Cardiac ventricle fibroblast (primary cell): ENCODE data around the gene GTF2F1. TPM values are rescaled to one million over a fixed set of nuclear protein-coding genes. Genes with fewer than 3 reads are reported as not detected.

ENCODE experiments used
- total RNA-seq: library from RNA; depleted of rRNA; stranded (reverse); fragments of >200 nt; gene quantifications from 2 replicates; pipeline ENCODE4 v1.2.3, GENCODE V29; 2015

GTF2F1 gene
- total RNA-seq, result 50.8 and 57.8 TPM in 2 replicates

GRCh38 chr19:6393074-6393982 is at the start of gene GTF2F1:
Gene GTF2F1 (minus strand): TSS chr19:6393164. CDS start chr19:6392995, 169 bp downstream.

DNA sequence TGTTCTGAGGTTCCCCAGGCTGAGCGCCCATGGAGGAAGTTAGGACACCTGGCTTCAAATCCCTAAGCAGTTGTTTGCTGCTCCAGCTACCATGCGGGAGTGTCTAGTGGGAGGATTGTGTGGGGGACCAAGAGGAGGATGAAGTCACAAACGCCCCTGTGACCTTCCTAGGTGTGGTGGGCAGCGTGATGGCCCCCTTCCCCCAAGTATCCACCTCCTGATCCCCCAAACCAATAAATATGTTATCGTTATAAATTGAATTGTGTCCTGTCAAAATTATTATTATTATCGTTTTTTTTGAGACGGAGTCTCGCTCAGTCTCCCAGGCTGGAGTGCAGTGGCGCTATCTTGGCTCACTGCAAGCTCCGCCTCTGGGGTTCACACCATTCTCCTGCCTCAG is 40.7 kb upstream of the GTF2F1 start, which contains the start of gene SLC25A41:
Gene SLC25A41 (minus strand): TSS at position 101 of the 400 bp plus-strand sequence. CDS start 70 bp downstream, at position 31.

GRCh38 chr19:6424195-6424938 is 31.4 kb upstream of the GTF2F1 start, which contains the start of gene KHSRP:
Gene KHSRP (minus strand): TSS chr19:6424811. CDS start chr19:6424701, 110 bp downstream.

DNA sequence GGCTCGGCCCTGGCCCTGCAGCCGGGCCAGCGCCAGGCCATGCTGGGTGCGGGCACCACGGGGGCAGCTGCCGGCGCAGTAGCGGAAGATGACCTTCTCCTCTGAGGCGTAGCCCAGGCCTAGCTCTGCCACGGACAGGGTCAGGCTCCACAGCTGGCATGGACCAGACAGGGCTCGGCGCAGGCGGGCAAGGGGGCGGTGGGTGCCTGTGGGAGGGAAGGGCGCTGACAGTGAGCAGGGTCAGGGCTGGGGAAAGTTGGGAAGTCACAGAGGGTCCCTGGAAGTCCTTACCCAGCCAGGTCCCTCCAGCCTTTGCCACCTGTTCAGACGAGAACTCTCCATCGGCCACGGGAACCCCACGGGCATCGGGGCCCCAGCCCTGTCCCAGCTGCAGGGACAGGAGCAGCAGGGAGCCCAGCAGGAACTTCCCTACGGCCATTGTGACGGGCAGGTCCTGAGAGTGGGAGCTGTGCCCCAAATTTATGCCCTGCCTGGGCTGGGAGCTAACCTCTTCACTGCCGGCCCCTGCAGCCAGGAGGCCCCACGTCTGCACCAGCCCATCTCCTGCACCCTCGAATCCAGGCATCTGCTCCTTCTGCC is 17.5 kb downstream of the GTF2F1 start, which contains the start of gene PSPN:
Gene PSPN (minus strand): TSS at position 523 of the 600 bp plus-strand sequence. CDS start 84 bp downstream, at position 439.

DNA sequence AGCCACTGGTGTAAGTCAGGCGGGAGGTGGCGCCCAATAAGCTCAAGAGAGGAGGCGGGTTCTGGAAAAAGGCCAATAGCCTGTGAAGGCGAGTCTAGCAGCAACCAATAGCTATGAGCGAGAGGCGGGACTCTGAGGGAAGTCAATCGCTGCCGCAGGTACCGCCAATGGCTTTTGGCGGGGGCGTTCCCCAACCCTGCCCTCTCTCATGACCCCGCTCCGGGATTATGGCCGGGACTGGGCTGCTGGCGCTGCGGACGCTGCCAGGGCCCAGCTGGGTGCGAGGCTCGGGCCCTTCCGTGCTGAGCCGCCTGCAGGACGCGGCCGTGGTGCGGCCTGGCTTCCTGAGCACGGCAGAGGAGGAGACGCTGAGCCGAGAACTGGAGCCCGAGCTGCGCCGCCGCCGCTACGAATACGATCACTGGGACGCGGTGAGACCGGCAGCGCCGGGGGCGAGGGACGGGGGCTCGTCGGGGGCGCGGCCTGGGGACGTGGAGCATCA is 20.3 kb downstream of the GTF2F1 start, which contains the start of gene ALKBH7:
Gene ALKBH7 (plus strand): TSS at position 201 of the 502 bp plus-strand sequence. CDS start 27 bp downstream, at position 228.

GRCh38 chr19:6333439-6333838 is 59.5 kb downstream of the GTF2F1 start, which contains the start of gene ACER1:
Gene ACER1 (minus strand): TSS chr19:6333612. CDS start chr19:6333551, 61 bp downstream.

Other genes with a start within 250 kb of the GTF2F1 start
- gene MLLT1, start 113.2 kb downstream of the GTF2F1 start, total RNA-seq, result 26.5 and 26.7 TPM in 2 replicates
- gene ACER1, start 59.6 kb downstream of the GTF2F1 start, total RNA-seq, result not detected in 2 replicates
- 60.2 and 69.9 TPM in 2 replicates for gene CLPP, start 31.6 kb downstream of the GTF2F1 start, total RNA-seq
- 54.0 and 61.2 TPM in 2 replicates for gene ALKBH7, start 20.4 kb downstream of the GTF2F1 start, total RNA-seq
- 0.87 and 2.4 TPM in 2 replicates for gene PSPN, start 17.2 kb downstream of the GTF2F1 start, total RNA-seq
- 149 and 168 TPM in 2 replicates for gene KHSRP, start 31.6 kb upstream of the GTF2F1 start, total RNA-seq
- not detected in 2 replicates for gene SLC25A41, start 40.6 kb upstream of the GTF2F1 start, total RNA-seq
- gene SLC25A23, start 66.6 kb upstream of the GTF2F1 start, total RNA-seq, result 28.9 and 48.6 TPM in 2 replicates
- gene CRB3, start 71.1 kb upstream of the GTF2F1 start, total RNA-seq, result not detected in 2 replicates
- not detected in 2 replicates for gene DENND1C, start 88.6 kb upstream of the GTF2F1 start, total RNA-seq
- not detected in 2 replicates for gene TUBB4A, start 109.1 kb upstream of the GTF2F1 start, total RNA-seq
- gene TNFSF9, start 137.9 kb upstream of the GTF2F1 start, total RNA-seq, result 0.20 and 1.1 TPM in 2 replicates
- not detected in 2 replicates for gene CD70, start 198.0 kb upstream of the GTF2F1 start, total RNA-seq